ENCODE results near the gene ZEB1. TPM values are rescaled to one million over a fixed set of nuclear protein-coding genes. Genes with fewer than 3 reads are reported as not detected.

The ZEB1 gene
- total and polyA plus RNA-seq, 9 of the 15 experiments (the other 6 are each of a cell fraction or from before 2014, with no cell fraction given): 2.1 to 8.4 (median 4.9) TPM

GRCh38 chr10:31526178-31526577 lies 207.2 kb downstream of the ZEB1 start:
- H3K79me2 ChIP-seq (ENCODE audit: control insufficient read depth, insufficient read depth, low read length): no peaks in the 10 kb centered on the region
- H2AFZ ChIP-seq (ENCODE audit: low read depth, low read length): no peak overlapping the region
- H3K36me3 ChIP-seq (ENCODE audit: control insufficient read depth, insufficient read depth, low read length): no peaks in the 10 kb centered on the region
- 23% methylated on average over 4 of the region's 4 CpGs for WGBS (ENCODE audit: insufficient coverage, low coverage, missing lambda C conversion rate)
- no peaks in the 10 kb centered on the region for H3K9me3 ChIP-seq (replicated peaks; ENCODE audit: control insufficient read depth, insufficient read depth, low read depth, low read length)
- FAIRE-seq (no peak), ATAC-seq (no peak), DNase-seq (ENCODE audit: extremely low read depth in 1 of 4, low spot score in 3 of 4) (no peak)
- ChIA-PET POLR2A (no interaction called here), CTCF (ENCODE audit: low intra/inter-chr PET ratio) (no interaction called here)
- TF ChIP-seq ZNF785 (CRISPR knock-in tag; IDR thresholded peaks at IDR 0.05) (no peak), RREB1 (CRISPR knock-in tag; IDR thresholded peaks at IDR 0.05) (no peak), FOXA1 (IDR thresholded peaks at IDR 0.05; ENCODE audit: borderline replicate concordance) (no peak), ZNF280B (CRISPR knock-in tag; IDR thresholded peaks at IDR 0.05) (no peak), ZNF76 (CRISPR knock-in tag; IDR thresholded peaks at IDR 0.05; ENCODE audit: borderline replicate concordance) (no peak), NFYB (IDR thresholded peaks at IDR 0.05; ENCODE audit: extremely low read depth, insufficient read length) (no peak), RBM34 (IDR thresholded peaks at IDR 0.05; ENCODE audit: borderline replicate concordance, insufficient read depth, low read length) (no peak), ZNF184 (CRISPR knock-in tag; IDR thresholded peaks at IDR 0.05) (no peak), SAP30 (IDR thresholded peaks at IDR 0.05; ENCODE audit: borderline replicate concordance, insufficient read depth, low read depth, low read length, poor library complexity, severe bottlenecking) (no peak), ZNF79 (CRISPR knock-in tag; IDR thresholded peaks at IDR 0.05; ENCODE audit: low read depth) (no peak), HMGN3 (IDR thresholded peaks at IDR 0.05; ENCODE audit: borderline replicate concordance, extremely low read depth, insufficient read length, low read depth, low read length) (no peak), ZKSCAN1 (IDR thresholded peaks at IDR 0.05; ENCODE audit: low read depth, low read length) (no peak), USF1 (CRISPR knock-in tag; IDR thresholded peaks at IDR 0.05) (no peak), SNIP1 (IDR thresholded peaks at IDR 0.05; ENCODE audit: low read depth) (no peak)
- no peaks in the 10 kb centered on the region for H3K27me3 ChIP-seq (ENCODE audit: control insufficient read depth in 2 of 2, insufficient read depth in 2 of 2, low read length in 2 of 2)
- in situ Hi-C loops (cut with MboI) (no loop called here), intact Hi-C loops (cut with micrococcal nuclease) (no loop called here)
- no peak overlapping the region for H3K4me3 ChIP-seq
- BruUV-seq (replicated peaks): no TSS peak
- no peaks in the 10 kb centered on the region for H3K9me1 ChIP-seq (ENCODE audit: control insufficient read depth, insufficient read depth, low read length)
- no peak overlapping the region for H3K4me2 ChIP-seq (ENCODE audit: insufficient read depth, low read length)
- H3K4me1 ChIP-seq (replicated peaks in 1 of 2; ENCODE audit: control insufficient read depth in 2 of 2, insufficient read depth in 2 of 2, low read length in 2 of 2): no peaks in the 10 kb centered on the region
- no peak overlapping the region for H3K9ac ChIP-seq (ENCODE audit: insufficient read depth in 1 of 2, low read depth in 2 of 2, low read length in 2 of 2)
- H4K20me1 ChIP-seq (replicated peaks; ENCODE audit: control insufficient read depth, insufficient read depth, low read length): no peaks in the 10 kb centered on the region
- no peak overlapping the region for H3K27ac ChIP-seq (ENCODE audit: extremely low read depth, low read depth, low read length)
